Measurements from ENCODE around the gene HNF4A. TPM values are rescaled to one million over a fixed set of nuclear protein-coding genes. Genes with fewer than 3 reads are reported as not detected.

HNF4A gene
- total RNA-seq, 4 donors from 2014 or later, result not detected

DNA sequence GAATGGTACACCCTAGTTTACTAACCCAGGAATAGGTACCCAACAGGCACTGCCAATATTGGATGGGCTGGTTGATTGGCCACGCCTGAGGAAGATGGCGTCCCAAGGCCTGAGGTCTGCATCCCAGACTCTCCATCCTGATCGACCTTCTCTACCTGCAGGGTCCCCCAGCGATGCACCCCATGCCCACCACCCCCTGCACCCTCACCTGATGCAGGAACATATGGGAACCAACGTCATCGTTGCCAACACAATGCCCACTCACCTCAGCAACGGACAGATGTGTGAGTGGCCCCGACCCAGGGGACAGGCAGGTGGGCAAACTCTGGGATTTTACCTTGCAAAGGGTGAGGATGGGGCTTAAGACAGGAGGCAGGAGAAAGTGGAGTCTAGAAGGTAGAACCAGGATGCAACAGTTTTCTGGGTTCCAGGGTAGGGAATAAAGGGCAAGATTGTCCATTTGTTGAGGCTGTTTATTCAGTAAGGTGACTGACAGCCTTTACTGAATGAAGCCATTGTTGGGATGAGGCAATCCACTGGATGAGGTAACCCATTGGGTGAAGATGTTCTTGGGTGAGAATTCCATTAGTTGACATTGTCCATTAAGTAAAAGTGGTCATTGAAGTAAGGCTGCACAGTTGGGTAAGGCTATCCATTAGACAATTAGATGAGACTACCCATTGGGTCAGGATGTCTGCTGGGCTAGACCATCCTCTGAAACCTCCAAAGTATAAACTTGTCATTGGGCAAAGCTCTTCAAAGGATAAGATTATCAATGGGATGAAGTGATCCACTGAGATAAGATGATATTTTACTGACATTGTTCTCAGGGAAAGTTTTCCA lies 72.9 kb downstream of the HNF4A start:
- H3K36me3 ChIP-seq, result no peaks in the 10 kb centered on the region
- no peaks in the 10 kb centered on the region for H3K27me3 ChIP-seq
- no peaks in the 10 kb centered on the region for H3K4me1 ChIP-seq
- no peak for DNase-seq
- H3K9me3 ChIP-seq, result no peaks in the 10 kb centered on the region
- TF ChIP-seq, protein P1, sequence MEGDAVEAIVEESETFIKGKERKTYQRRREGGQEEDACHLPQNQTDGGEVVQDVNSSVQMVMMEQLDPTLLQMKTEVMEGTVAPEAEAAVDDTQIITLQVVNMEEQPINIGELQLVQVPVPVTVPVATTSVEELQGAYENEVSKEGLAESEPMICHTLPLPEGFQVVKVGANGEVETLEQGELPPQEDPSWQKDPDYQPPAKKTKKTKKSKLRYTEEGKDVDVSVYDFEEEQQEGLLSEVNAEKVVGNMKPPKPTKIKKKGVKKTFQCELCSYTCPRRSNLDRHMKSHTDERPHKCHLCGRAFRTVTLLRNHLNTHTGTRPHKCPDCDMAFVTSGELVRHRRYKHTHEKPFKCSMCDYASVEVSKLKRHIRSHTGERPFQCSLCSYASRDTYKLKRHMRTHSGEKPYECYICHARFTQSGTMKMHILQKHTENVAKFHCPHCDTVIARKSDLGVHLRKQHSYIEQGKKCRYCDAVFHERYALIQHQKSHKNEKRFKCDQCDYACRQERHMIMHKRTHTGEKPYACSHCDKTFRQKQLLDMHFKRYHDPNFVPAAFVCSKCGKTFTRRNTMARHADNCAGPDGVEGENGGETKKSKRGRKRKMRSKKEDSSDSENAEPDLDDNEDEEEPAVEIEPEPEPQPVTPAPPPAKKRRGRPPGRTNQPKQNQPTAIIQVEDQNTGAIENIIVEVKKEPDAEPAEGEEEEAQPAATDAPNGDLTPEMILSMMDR (IDR thresholded peaks at IDR 0.05), result no peak
- TF ChIP-seq POLR2A (IDR thresholded peaks at IDR 0.05), result no peak
- 80 to 93% methylated on average over 8 of the region's 8 CpGs for WGBS, 2 donors
- H3K4me3 ChIP-seq (replicated peaks in 1 of 3), result no peak overlapping the region
- no peak overlapping the region for H3K27ac ChIP-seq
- intact Hi-C loops (cut with DNase I), result no loop called here

DNA sequence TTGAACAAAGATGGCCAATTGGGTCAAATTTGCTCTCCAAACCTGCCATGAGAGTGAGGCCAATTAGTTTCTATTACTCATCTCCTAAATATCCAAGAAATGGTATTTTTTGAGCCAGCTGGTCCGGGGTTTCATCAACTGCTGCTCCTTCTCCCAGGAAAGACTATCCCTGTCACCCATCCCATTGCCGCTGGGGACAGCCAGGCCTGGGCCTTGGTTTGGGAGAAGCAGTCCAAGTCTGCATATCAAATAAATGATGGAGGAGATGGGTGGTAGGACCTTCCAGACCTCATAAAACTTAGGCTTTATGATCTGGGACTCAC lies 73.5 kb downstream of the HNF4A start:
- intact Hi-C loops (cut with DNase I), result no loop called here
- 91 to 96% methylated on average over 2 of the region's 2 CpGs for WGBS, 2 donors

DNA sequence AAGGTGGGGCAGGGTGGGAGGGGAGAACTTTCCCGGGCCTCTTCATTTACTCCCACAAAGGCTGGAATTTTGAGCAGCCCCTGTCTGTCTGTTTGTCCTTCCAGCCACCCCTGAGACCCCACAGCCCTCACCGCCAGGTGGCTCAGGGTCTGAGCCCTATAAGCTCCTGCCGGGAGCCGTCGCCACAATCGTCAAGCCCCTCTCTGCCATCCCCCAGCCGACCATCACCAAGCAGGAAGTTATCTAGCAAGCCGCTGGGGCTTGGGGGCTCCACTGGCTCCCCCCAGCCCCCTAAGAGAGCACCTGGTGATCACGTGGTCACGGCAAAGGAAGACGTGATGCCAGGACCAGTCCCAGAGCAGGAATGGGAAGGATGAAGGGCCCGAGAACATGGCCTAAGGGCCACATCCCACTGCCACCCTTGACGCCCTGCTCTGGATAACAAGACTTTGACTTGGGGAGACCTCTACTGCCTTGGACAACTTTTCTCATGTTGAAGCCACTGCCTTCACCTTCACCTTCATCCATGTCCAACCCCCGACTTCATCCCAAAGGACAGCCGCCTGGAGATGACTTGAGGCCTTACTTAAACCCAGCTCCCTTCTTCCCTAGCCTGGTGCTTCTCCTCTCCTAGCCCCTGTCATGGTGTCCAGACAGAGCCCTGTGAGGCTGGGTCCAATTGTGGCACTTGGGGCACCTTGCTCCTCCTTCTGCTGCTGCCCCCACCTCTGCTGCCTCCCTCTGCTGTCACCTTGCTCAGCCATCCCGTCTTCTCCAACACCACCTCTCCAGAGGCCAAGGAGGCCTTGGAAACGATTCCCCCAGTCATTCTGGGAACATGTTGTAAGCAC lies 74.1 kb downstream of the HNF4A start:
- Histone ChIP-seq H3K9me3 (no peaks in the 10 kb centered on the region), H3K4me3 (replicated peaks in 1 of 3) (no peak overlapping the region), H3K27ac (no peak overlapping the region), H3K4me1 (no peaks in the 10 kb centered on the region), H3K36me3 (no peaks in the 10 kb centered on the region), H3K27me3 (peaks cover 2% of the 10 kb centered on the region)
- DNase-seq, result no peak
- TF ChIP-seq POLR2A (IDR thresholded peaks at IDR 0.05), result no peak
- TF ChIP-seq, protein P1 (IDR thresholded peaks at IDR 0.05), result no peak
- 86 to 91% methylated on average over 14 to 16 of the region's 17 CpGs for WGBS, 2 donors
- intact Hi-C loops (cut with DNase I), result no loop called here

More for the DNA sequence above, 73.5 kb downstream of the HNF4A start:
- H3K27me3 ChIP-seq, result no peaks in the 10 kb centered on the region
- no peak for TF ChIP-seq POLR2A (IDR thresholded peaks at IDR 0.05)
- TF ChIP-seq, protein P1 (IDR thresholded peaks at IDR 0.05), result no peak
- no peaks in the 10 kb centered on the region for H3K36me3 ChIP-seq
- no peak overlapping the region for H3K27ac ChIP-seq
- no peaks in the 10 kb centered on the region for H3K4me1 ChIP-seq
- H3K4me3 ChIP-seq (replicated peaks in 1 of 3), result no peak overlapping the region
- no peak for DNase-seq
- H3K9me3 ChIP-seq, result no peaks in the 10 kb centered on the region

DNA sequence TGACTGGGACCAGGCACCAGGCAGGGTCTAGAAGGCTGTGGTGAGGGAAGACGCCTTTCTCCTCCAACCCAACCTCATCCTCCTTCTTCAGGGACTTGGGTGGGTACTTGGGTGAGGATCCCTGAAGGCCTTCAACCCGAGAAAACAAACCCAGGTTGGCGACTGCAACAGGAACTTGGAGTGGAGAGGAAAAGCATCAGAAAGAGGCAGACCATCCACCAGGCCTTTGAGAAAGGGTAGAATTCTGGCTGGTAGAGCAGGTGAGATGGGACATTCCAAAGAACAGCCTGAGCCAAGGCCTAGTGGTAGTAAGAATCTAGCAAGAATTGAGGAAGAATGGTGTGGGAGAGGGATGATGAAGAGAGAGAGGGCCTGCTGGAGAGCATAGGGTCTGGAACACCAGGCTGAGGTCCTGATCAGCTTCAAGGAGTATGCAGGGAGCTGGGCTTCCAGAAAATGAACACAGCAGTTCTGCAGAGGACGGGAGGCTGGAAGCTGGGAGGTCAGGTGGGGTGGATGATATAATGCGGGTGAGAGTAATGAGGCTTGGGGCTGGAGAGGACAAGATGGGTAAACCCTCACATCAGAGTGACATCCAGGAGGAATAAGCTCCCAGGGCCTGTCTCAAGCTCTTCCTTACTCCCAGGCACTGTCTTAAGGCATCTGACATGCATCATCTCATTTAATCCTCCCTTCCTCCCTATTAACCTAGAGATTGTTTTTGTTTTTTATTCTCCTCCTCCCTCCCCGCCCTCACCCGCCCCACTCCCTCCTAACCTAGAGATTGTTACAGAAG lies 75.0 kb downstream of the HNF4A start:
- Histone ChIP-seq H3K27ac (no peak overlapping the region), H3K27me3 (peaks cover 2% of the 10 kb centered on the region), H3K4me1 (no peaks in the 10 kb centered on the region), H3K36me3 (no peaks in the 10 kb centered on the region), H3K4me3 (replicated peaks in 1 of 3) (no peak overlapping the region), H3K9me3 (no peaks in the 10 kb centered on the region)
- DNase-seq, result no peak
- TF ChIP-seq, protein P1 (IDR thresholded peaks at IDR 0.05), result no peak
- TF ChIP-seq POLR2A (IDR thresholded peaks at IDR 0.05), result no peak
- intact Hi-C loops (cut with DNase I), result no loop called here
- 88 to 89% methylated on average over 7 of the region's 7 CpGs for WGBS, 2 donors

Data from thyroid gland (tissue), 4 donors.